Choroid plexus epithelial cell (primary cell): Measurements from ENCODE around the gene TAF5L.
"Not testable (repeated sequence)": the region's sequence is repeated elsewhere in the genome, so short reads cannot be mapped to it uniquely, and the experiment has no call there.

ENCODE experiments used
- DNase-seq: peaks from one replicate; pipeline ENCODE4 v3.0.0-alpha.2; 2010; ENCODE audit warnings: low read depth
- H3K4me3 ChIP-seq: 2 replicates; pipeline ENCODE4 v1.5.1; 2011; ENCODE audit warnings: low read depth, mild to moderate bottlenecking, control low read depth, low read length, moderate library complexity
- TF ChIP-seq, protein P1 (sequence below): conservative IDR thresholded peaks from 2 replicates; pipeline ENCODE4 v1.5.1; 2011; ENCODE audit warnings: low read depth, mild to moderate bottlenecking, control low read depth, inconsistent platforms, low read length, moderate library complexity

Gene TAF5L

DNA sequence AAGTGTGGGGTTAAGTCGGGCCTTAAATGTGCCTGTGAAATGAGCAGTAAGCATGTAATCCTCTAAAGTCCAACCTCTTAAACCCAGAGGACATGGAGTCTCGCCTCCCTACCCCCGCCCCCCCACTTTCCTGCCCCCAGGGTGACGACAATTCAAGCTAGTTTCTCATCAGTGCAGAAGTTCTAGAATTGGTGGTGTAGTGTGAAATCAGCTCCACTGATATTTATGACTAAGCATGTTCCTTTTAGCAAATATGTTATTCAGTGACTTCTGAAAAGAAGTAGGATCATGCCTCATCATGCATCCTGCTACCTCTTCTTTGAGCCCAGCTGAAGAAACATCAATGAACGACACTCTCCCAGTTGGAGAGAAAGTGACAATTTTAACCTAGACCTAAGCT, 64.8 kb downstream of the TAF5L start:
- no peak overlapping the region for H3K4me3 ChIP-seq
- DNase-seq, result no peak
- TF ChIP-seq, protein P1, sequence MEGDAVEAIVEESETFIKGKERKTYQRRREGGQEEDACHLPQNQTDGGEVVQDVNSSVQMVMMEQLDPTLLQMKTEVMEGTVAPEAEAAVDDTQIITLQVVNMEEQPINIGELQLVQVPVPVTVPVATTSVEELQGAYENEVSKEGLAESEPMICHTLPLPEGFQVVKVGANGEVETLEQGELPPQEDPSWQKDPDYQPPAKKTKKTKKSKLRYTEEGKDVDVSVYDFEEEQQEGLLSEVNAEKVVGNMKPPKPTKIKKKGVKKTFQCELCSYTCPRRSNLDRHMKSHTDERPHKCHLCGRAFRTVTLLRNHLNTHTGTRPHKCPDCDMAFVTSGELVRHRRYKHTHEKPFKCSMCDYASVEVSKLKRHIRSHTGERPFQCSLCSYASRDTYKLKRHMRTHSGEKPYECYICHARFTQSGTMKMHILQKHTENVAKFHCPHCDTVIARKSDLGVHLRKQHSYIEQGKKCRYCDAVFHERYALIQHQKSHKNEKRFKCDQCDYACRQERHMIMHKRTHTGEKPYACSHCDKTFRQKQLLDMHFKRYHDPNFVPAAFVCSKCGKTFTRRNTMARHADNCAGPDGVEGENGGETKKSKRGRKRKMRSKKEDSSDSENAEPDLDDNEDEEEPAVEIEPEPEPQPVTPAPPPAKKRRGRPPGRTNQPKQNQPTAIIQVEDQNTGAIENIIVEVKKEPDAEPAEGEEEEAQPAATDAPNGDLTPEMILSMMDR, result no peak

DNA sequence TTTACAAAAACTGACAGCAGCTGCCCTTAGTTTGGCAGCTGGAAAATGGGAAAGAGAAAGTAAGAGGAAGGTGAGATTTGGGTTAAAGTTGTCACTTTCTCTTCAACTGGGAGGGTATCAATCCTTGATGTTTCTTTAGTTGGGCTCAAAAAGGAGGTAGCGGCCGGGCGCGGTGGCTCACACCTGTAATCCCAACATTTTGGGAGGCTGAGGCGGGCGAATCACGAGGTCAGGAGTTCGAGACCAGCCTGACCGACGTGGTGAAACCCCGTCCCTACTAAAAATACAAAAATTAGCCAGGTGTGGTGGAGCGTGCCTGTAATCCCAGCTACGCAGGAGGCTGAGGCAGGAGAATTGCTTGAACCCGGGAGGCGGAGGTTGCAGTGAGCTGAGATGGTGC, 65.8 kb downstream of the TAF5L start:
- DNase-seq, H3K4me3 ChIP-seq: not testable (repeated sequence)

DNA sequence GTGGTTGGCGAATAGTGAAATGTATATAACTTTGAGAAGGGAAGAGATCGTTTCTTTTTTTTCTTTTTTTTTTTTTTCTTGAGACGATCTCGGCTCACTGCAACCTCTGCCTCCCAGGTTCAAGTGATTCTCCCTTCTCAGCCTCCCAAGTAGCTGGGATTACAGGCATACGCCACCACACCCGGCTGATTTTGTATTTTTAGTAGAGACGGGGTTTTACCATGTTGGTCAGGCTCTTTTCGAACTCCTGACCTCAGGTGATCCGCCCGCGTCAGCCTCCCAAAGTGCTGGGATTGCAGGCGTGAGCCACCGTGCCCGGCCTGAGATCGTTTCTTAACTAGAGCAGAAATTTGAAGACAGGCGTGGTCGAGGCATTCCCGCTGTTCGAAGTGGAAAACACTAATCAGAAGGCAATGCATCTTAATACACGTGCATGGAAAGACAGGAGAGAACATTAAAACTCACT, 66.6 kb downstream of the TAF5L start:
- not testable (repeated sequence) for DNase-seq
- H3K4me3 ChIP-seq, result peak overlapping the region; percentile 83

DNA sequence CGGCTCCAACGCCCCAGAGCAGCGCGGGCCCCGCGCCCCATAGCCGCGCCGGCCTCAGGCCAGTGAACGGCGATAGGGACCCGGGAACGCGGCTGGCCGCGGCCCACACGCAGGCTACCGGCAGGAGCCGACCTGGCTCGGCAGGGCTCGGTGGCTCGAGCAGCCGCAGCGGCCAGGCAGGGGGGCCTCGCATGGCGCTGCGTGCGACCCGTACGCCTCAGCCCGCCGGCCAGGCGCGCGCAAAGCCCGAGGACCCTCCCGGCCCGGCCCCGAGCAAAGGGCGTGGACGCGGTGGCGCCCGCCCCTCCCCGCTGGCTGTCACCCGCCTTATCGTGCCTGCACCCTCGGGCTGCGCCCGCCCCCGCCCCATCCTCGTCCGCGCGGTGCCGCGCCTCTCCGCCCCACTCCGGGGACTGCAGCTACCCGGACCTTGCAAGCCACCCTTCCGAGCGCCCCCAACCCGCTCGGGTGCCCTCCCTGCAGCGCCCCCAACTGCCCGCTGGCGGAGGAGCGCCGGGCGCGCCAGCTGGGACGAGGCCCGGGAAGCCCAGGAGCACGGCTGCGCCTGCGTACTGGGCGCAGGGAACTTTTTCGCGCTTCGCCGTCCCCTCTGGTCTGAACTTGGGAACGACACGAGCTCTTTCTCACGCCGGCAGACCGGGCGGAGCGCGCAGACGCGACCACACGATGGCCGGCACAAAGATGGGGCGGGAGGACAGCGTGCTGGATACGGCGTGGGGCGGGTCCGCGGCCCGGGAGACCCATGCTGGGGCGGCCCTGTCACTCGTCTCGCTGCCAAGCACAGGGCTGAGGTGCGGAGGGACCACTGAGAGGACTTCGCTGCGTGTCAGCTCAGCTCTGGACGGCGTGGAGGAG, 67.2 kb downstream of the TAF5L start, which contains the start of gene ABCB10:
ABCB10 (minus strand) TSS at position 248 of the 876 bp plus-strand sequence; CDS start at position 193, 55 bp downstream.
- H3K4me3 ChIP-seq, result peak within 1 kb of the TSS; percentile 83
- peak; percentile 98 for DNase-seq
- TF ChIP-seq, protein P1, result peak; percentile 60

DNA sequence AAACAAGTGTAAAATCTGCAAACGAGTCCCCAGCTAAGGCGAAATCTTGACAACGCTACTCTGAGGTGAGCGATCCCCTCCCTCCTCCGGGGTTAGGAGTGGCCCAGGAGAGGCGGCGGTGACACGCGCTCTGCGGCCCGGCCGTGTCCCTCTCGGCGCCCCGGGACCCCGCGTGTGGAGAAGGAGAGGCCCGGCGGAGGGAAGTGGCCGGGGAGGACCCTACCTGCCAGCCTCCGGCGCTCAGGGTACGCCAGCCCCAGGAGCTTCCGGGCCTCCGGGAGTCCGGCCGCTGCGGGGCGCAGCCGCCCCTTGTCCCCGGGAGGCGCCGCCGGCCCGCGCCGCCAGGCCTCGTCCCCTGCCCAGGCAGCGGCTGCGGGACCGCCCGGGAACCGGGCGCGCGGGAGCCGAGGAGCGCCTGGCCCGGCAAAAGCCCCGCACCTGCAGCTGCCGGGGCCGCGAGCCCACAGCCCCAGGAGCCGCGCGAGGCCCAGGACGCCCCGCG, 68.0 kb downstream of the TAF5L start:
- DNase-seq, result peak; percentile 20
- TF ChIP-seq, protein P1, result peak; percentile 2
- peak overlapping the region; percentile 83 for H3K4me3 ChIP-seq

DNA sequence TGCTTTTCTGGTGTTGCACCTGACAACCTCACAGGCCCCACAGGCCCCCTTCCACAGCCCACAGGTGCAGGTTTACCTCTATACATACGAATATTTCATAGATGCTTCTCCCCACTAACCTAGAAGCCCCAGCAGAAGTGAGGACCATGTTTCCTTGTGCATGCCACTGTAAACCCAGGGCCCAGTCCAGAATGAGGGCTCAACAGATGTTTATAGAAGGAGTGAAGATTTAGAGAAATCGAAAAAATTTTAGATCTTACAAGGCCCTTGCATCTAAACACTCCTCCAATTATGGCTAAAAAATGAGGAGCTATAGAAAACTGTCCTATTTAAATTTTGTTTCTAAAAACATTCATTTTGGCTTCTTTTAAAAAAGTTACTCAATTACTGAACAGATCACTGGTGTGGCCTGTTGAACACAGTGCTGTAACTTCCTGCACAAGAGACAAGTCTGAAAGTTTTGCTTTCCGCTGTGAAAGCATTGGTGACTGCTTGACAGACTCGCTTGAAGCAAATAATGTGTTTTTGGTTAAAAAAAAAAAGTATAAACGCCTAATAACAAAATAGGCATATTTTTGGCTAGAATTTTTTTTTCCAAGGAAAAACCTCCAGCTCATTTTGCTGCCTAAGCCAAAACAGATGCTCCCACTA, 68.6 kb downstream of the TAF5L start:
- peak overlapping the region; percentile 83 for H3K4me3 ChIP-seq
- TF ChIP-seq, protein P1, result no peak
- peak; percentile 48 for DNase-seq

DNA sequence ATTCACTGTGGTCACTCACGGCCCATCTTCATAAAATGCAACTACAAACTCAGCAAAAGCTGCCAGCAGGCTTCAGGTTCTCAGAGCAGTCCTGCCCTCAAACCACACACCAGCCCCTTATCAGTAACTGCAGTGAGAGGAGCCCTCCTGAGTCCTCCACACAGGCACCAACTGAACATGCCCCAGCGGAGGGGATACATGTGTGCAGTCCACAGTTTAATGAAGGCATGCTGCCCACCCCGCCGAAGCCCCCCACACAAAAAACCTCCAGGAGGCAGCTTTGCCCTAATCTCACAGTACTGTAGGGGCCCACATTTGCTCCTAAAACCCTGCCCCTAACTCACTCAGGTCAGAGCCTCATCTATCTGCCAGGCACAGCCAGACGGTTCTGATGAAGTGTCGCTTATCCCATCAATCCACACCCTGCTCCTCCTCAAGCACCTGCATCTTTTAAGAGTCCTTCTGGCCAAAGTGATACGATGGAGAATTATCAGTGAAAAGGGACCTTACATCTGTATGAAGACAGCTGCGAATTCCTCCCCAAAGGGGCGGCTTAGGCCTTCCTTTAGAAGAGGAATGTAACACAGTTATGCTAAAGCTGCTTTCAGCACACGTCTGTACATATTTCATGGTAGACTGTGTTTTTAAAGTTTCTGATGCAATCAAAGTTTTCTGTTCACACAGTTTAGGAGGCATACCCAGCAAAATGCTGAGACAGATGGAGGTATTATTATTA, 70.9 kb downstream of the TAF5L start:
- peak; percentile 16 for DNase-seq
- TF ChIP-seq, protein P1, result no peak
- H3K4me3 ChIP-seq, result no peak overlapping the region
